K562 (cell line): ENCODE data around the gene SDK1. TPM values are rescaled to one million over a fixed set of nuclear protein-coding genes. Genes with fewer than 3 reads are reported as not detected.

ENCODE experiments used
- ATAC-seq: fragments of 200-7000 bp; cut with Tn5 transposase; 3 replicates; pipeline ENCODE4 v1.9.1; 2020; ENCODE audit warnings: moderate library complexity
- BruUV-seq: library from RNA; stranded (reverse); fragments of 400-500 nt; replicated peaks from 2 replicates; lab custom pipeline; 2021; lab: Mats Ljungman, UMichigan
- CTCF ChIA-PET: fragments of 300-600 bp; formaldehyde crosslinking; extraction: SDS; loops from one replicate; lab custom pipeline; 2021; ENCODE audit warnings: low intra/inter-chr PET ratio; lab: Yijun Ruan, JAX
- POLR2A ChIA-PET: fragments of 300-600, 350-650 bp; sonication (Branson Sonifier 250); formaldehyde crosslinking; extraction: SDS; loops from one replicate; lab custom pipeline; 2021; ENCODE audit warnings: antibody characterized with exemption, inconsistent platforms; lab: Yijun Ruan, JAX
- DNase-seq, 4 experiments: peaks; one replicate each; pipeline versions ENCODE4 v3.0.0 to v3.0.0-alpha.2; 2011 to 2018; ENCODE audit warnings: low spot score in 3 of 4, mixed read lengths in 3 of 4; ENCODE audit errors: extremely low read depth in 1 of 4
- FAIRE-seq: peaks from 2 replicates; lab custom pipeline; 2011; peaks lifted over from hg19 to GRCh38; lab: Jason Lieb, UNC
- H2AFZ ChIP-seq: 2 replicates; pipeline ENCODE4 v1.6.0; 2011; ENCODE audit warnings: low read depth, low read length, control low read depth, inconsistent platforms
- H3K27ac ChIP-seq: fragments of 200-600 bp; 3 replicates; pipeline ENCODE4 v1.8.0; 2011; ENCODE audit warnings: low read depth, mild to moderate bottlenecking, control low read depth, inconsistent platforms, low read length, moderate library complexity, mixed read lengths; ENCODE audit errors: extremely low read depth
- H3K27me3 ChIP-seq, 2 experiments: fragments of 300-600 bp in 1 of 2; 2 replicates in 1 of 2; 3 replicates in 1 of 2; pipeline versions ENCODE4 v1.6.0 to v1.8.0; 2011; ENCODE audit warnings: inconsistent platforms in 2 of 2, low read length in 2 of 2, mild to moderate bottlenecking in 1 of 2, mixed read lengths in 1 of 2, moderate library complexity in 1 of 2; ENCODE audit not compliant: control insufficient read depth in 2 of 2, insufficient read depth in 2 of 2
- H3K36me3 ChIP-seq: fragments of 300-600 bp; 3 replicates; pipeline ENCODE4 v1.8.0; 2011; ENCODE audit warnings: mild to moderate bottlenecking, low read length, inconsistent platforms; ENCODE audit not compliant: control insufficient read depth, insufficient read depth
- H3K4me1 ChIP-seq, 2 experiments: fragments of 200-600 bp in 1 of 2; replicated peaks in 1 of 2; 2 replicates in 1 of 2; 3 replicates in 1 of 2; pipeline versions ENCODE4 v1.5.1 to v1.8.0; 2011; ENCODE audit warnings: inconsistent platforms in 2 of 2, low read length in 2 of 2, mild to moderate bottlenecking in 1 of 2, mixed read lengths in 1 of 2, moderate library complexity in 1 of 2; ENCODE audit not compliant: control insufficient read depth in 2 of 2, insufficient read depth in 2 of 2
- H3K4me2 ChIP-seq: 2 replicates; pipeline ENCODE4 v1.6.1; 2011; ENCODE audit warnings: low read length, control low read depth, inconsistent platforms, mixed read lengths; ENCODE audit not compliant: insufficient read depth
- H3K4me3 ChIP-seq: fragments of 200-600 bp; sonication (generic), shearing (Covaris generic); 2 replicates; pipeline ENCODE4 v1.5.1; 2016; ENCODE audit warnings: control low read depth, inconsistent platforms
- H3K79me2 ChIP-seq: fragments of 200-600 bp; 3 replicates; pipeline ENCODE4 v1.8.0; 2011; ENCODE audit warnings: low read length, inconsistent platforms; ENCODE audit not compliant: control insufficient read depth, insufficient read depth
- H3K9ac ChIP-seq, 2 experiments: 2 replicates each; pipeline versions ENCODE4 v1.6.0 to v1.6.1; 2011; ENCODE audit warnings: low read depth in 2 of 2, low read length in 2 of 2, control low read depth in 1 of 2, inconsistent platforms in 1 of 2, mild to moderate bottlenecking in 1 of 2, mixed read lengths in 1 of 2; ENCODE audit not compliant: insufficient read depth in 1 of 2
- H3K9me1 ChIP-seq: one replicate; pipeline ENCODE4 v1.6.0; 2011; ENCODE audit warnings: inconsistent platforms, mild to moderate bottlenecking, low read length, moderate library complexity; ENCODE audit not compliant: control insufficient read depth, insufficient read depth
- H3K9me3 ChIP-seq: replicated peaks from 2 replicates; pipeline ENCODE4 v1.5.1; 2011; ENCODE audit warnings: low read depth, low read length, inconsistent platforms; ENCODE audit not compliant: control insufficient read depth, insufficient read depth
- H4K20me1 ChIP-seq: replicated peaks from 2 replicates; pipeline ENCODE4 v1.6.1; 2011; ENCODE audit warnings: low read length, inconsistent platforms, mixed read lengths; ENCODE audit not compliant: control insufficient read depth, insufficient read depth
- ARID3B ChIP-seq: fragments of 250-450 bp; sonication (Bioruptor Pico); IDR thresholded peaks from 2 replicates; pipeline ENCODE4 v1.4.0; 2020; ENCODE audit warnings: borderline replicate concordance
- BDP1 ChIP-seq: IDR thresholded peaks from 3 replicates; pipeline ENCODE4 v1.6.1; 2011; ENCODE audit not compliant: insufficient read length, insufficient read depth
- CREB3 ChIP-seq: fragments of 450-650 bp; conservative IDR thresholded peaks from 2 replicates; pipeline ENCODE4 v1.6.1; 2016; ENCODE audit warnings: missing genetic modification characterization, low read depth, mild to moderate bottlenecking, missing compliant biosample characterization, moderate library complexity
- GABPB1 ChIP-seq: sonication (generic); formaldehyde crosslinking; IDR thresholded peaks from 2 replicates; pipeline ENCODE4 v1.8.0; 2022; ENCODE audit warnings: mild to moderate bottlenecking, missing genetic modification reagents
- MAFK ChIP-seq: IDR thresholded peaks from 2 replicates; pipeline ENCODE4 v1.6.1; 2011; ENCODE audit warnings: low read length, improper control_type of control experiment
- REST ChIP-seq, 2 experiments: fragments of 450-650 bp; formaldehyde crosslinking in 1 of 2; IDR thresholded peaks; 2 replicates each; pipeline versions ENCODE4 v1.4.0 to v1.6.1; 2014 to 2020; ENCODE audit warnings: mild to moderate bottlenecking in 2 of 2, borderline replicate concordance in 1 of 2, low read depth in 1 of 2
- SRSF1 ChIP-seq: fragments of 200-400 bp; formaldehyde crosslinking; IDR thresholded peaks from 2 replicates; pipeline ENCODE4 v1.6.1; 2017; ENCODE audit warnings: mild to moderate bottlenecking, low read depth, low read length, moderate library complexity
- TOE1 ChIP-seq, 2 experiments: fragments of 450-650 bp in 1 of 2; sonication (generic) in 1 of 2; formaldehyde crosslinking in 1 of 2; IDR thresholded peaks; 2 replicates each; pipeline versions ENCODE4 v1.7.1 to v1.8.0; 2016 to 2022; ENCODE audit warnings: borderline replicate concordance in 2 of 2, mild to moderate bottlenecking in 2 of 2, antibody characterized with exemption in 1 of 2, inconsistent platforms in 1 of 2, low read depth in 1 of 2, missing genetic modification reagents in 1 of 2, moderate library complexity in 1 of 2
- WGBS: fragments of 100-300 bp; shearing (Covaris generic); methylation state at CpG from one replicate; pipeline ENCODE4 v1.1.6; 2016; ENCODE audit warnings: low coverage, mixed read lengths; ENCODE audit not compliant: insufficient coverage; ENCODE audit errors: missing lambda C conversion rate; 5-methylcytosine and 5-hydroxymethylcytosine counted together
- in situ Hi-C: fragments of 300-500 bp; cut with MboI; formaldehyde crosslinking; loops from 4 replicates; pipeline ENCODE4 v1.15.0; 2018; ENCODE audit warnings: inconsistent platforms, mixed read lengths
- intact Hi-C: fragments of 100-400 bp; cut with micrococcal nuclease; formaldehyde crosslinking; loops from 2 replicates; pipeline ENCODE4 v1.14.2; 2022
- polyA plus RNA-seq, 8 experiments: library from polyadenylated mRNA; depleted of rRNA in 4 of 8; stranded (reverse) in 5 of 8; unstranded in 3 of 8; fragments of >200 nt; fragmentation: Nextera tagmentation in 2 of 8; fragmentation: Illumina TruSeq in 1 of 8; extraction: Ambion mirVana in 2 of 8; extraction: Trizol in 1 of 8; gene quantifications; 2 replicates each; pipeline versions ENCODE4 v1.2.1 to v1.2.3, GENCODE V29; 2011 to 2014; ENCODE audit warnings: inconsistent platforms in 1 of 8, missing spikeins in 1 of 8
- total RNA-seq, 7 experiments: library from RNA; depleted of rRNA in 6 of 7; stranded (reverse); fragments of >200 nt in 6 of 7; fragmentation: Illumina TruSeq in 2 of 7; extraction: Trizol in 2 of 7; gene quantifications; 2 replicates each; pipeline versions ENCODE4 v1.2.1 to v1.2.3, GENCODE V29; 2011 to 2021; ENCODE audit warnings: low replicate concordance in 1 of 7
- TF ChIP-seq, protein P1 (sequence below), 2 experiments: fragments of 450-650 bp; IDR thresholded peaks; 2 replicates each; pipeline ENCODE4 v1.6.1; 2016

Gene SDK1
- total and polyA plus RNA-seq, 9 of the 15 experiments (the other 6 are each of a cell fraction or from before 2014, with no cell fraction given) = 0.16 TPM; not detected in 8

GRCh38 chr7:3710122-3710521 lies 409.1 kb downstream of the SDK1 start:
- H3K9me1 ChIP-seq = no peaks in the 10 kb centered on the region
- no peaks in the 10 kb centered on the region for H3K79me2 ChIP-seq
- FAIRE-seq (no peak), DNase-seq (no peak), ATAC-seq (no peak)
- H3K36me3 ChIP-seq = no peaks in the 10 kb centered on the region
- ChIA-PET CTCF (no interaction called here), POLR2A (interaction anchor here (0.5 kb wide), 1 partner anchor 245 kb away, joined by 3 read pairs; no protein-coding TSS in a partner anchor)
- no peak overlapping the region for H3K4me2 ChIP-seq
- H3K27me3 ChIP-seq = no peaks in the 10 kb centered on the region
- no peak overlapping the region for H2AFZ ChIP-seq
- H3K9me3 ChIP-seq = no peaks in the 10 kb centered on the region
- in situ Hi-C loops (no loop called here), intact Hi-C loops (no loop called here)
- no peak overlapping the region for H3K4me3 ChIP-seq
- WGBS = 0% methylated on average over 1 of the region's 1 CpG
- BruUV-seq = no TSS peak
- no peaks in the 10 kb centered on the region for H3K4me1 ChIP-seq
- no peaks in the 10 kb centered on the region for H4K20me1 ChIP-seq
- H3K27ac ChIP-seq = no peak overlapping the region
- H3K9ac ChIP-seq = no peak overlapping the region
- TF ChIP-seq TOE1 (IDR thresholded peaks at IDR 0.05; ENCODE audit: borderline replicate concordance) = no peak
- no peak for TF ChIP-seq TOE1 (CRISPR knock-in tag; IDR thresholded peaks at IDR 0.05; ENCODE audit: borderline replicate concordance, low read depth)
- TF ChIP-seq SRSF1 = no peak
- TF ChIP-seq, protein P1, sequence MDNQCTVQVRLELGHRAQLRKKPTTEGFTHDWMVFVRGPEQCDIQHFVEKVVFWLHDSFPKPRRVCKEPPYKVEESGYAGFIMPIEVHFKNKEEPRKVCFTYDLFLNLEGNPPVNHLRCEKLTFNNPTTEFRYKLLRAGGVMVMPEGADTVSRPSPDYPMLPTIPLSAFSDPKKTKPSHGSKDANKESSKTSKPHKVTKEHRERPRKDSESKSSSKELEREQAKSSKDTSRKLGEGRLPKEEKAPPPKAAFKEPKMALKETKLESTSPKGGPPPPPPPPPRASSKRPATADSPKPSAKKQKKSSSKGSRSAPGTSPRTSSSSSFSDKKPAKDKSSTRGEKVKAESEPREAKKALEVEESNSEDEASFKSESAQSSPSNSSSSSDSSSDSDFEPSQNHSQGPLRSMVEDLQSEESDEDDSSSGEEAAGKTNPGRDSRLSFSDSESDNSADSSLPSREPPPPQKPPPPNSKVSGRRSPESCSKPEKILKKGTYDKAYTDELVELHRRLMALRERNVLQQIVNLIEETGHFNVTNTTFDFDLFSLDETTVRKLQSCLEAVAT (IDR thresholded peaks at IDR 0.05) = no peak
- no peak for TF ChIP-seq MAFK
- no peak for TF ChIP-seq REST (IDR thresholded peaks at IDR 0.05; ENCODE audit: borderline replicate concordance)
- no peak for TF ChIP-seq REST (CRISPR knock-in tag; IDR thresholded peaks at IDR 0.05; ENCODE audit: low read depth)
- no peak for TF ChIP-seq GABPB1
- TF ChIP-seq BDP1 = no peak
- no peak for TF ChIP-seq CREB3 (tag)
- TF ChIP-seq ARID3B (CRISPR knock-in tag) = no peak
